DOHH2 (cell line): Measurements from ENCODE around the gene FHOD1.

ENCODE experiments used
- H3F3A ChIP-seq: fragments of 200-600 bp; sonication (generic), shearing (Covaris generic); 2 replicates; pipeline ENCODE4 v1.6.0; 2016; ENCODE audit warnings: antibody characterized with exemption, mild to moderate bottlenecking; ENCODE audit not compliant: control insufficient read depth, insufficient read depth
- H3K27ac ChIP-seq: fragments of 200-600 bp; sonication (generic); 2 replicates; pipeline ENCODE4 v1.5.1; 2014; ENCODE audit warnings: low read depth, mild to moderate bottlenecking, low read length, moderate library complexity
- H3K27me3 ChIP-seq: fragments of 200-600 bp; sonication (generic); 2 replicates; pipeline ENCODE4 v1.6.1; 2014; ENCODE audit warnings: mild to moderate bottlenecking, low read length, mixed read lengths; ENCODE audit not compliant: control insufficient read depth
- H3K36me3 ChIP-seq: fragments of 200-600 bp; sonication (generic); 2 replicates; pipeline ENCODE4 v1.6.1; 2014; ENCODE audit warnings: mild to moderate bottlenecking, low read length, moderate library complexity, mixed read lengths; ENCODE audit not compliant: control insufficient read depth
- H3K4me1 ChIP-seq: fragments of 200-600 bp; sonication (generic); 2 replicates; pipeline ENCODE4 v1.6.1; 2014; ENCODE audit warnings: mild to moderate bottlenecking, low read length, mixed read lengths; ENCODE audit not compliant: control insufficient read depth
- H3K4me2 ChIP-seq: fragments of 200-600 bp; sonication (generic); 2 replicates; pipeline ENCODE4 v1.6.0; 2014; ENCODE audit warnings: mild to moderate bottlenecking, low read length, moderate library complexity
- H3K4me3 ChIP-seq: fragments of 200-600 bp; sonication (generic); 2 replicates; pipeline ENCODE4 v1.5.1; 2014; ENCODE audit warnings: mild to moderate bottlenecking, low read length, mixed read lengths
- H3K79me2 ChIP-seq: fragments of 200-600 bp; sonication (generic); 2 replicates; pipeline ENCODE4 v1.6.1; 2014; ENCODE audit warnings: mild to moderate bottlenecking, low read length, mixed read lengths; ENCODE audit not compliant: control insufficient read depth
- H3K9me2 ChIP-seq: fragments of 200-600 bp; sonication (generic); replicated peaks from 2 replicates; pipeline ENCODE4 v1.6.1; 2014; ENCODE audit warnings: mild to moderate bottlenecking, low read length, mixed read lengths; ENCODE audit not compliant: control insufficient read depth
- H3K9me3 ChIP-seq: fragments of 200-600 bp; sonication (generic); 2 replicates; pipeline ENCODE4 v1.6.1; 2014; ENCODE audit warnings: antibody characterized with exemption, low read length, mixed read lengths; ENCODE audit not compliant: control insufficient read depth, insufficient read depth
- H4K20me1 ChIP-seq: fragments of 200-600 bp; sonication (generic); 2 replicates; pipeline ENCODE4 v1.6.0; 2014; ENCODE audit warnings: low read depth, mild to moderate bottlenecking, antibody characterized with exemption, low read length, moderate library complexity; ENCODE audit not compliant: control insufficient read depth, insufficient read depth
- EZH2phosphoT487 ChIP-seq: fragments of 200-600 bp; sonication (generic); IDR thresholded peaks from 2 replicates; pipeline ENCODE4 v1.6.1; 2017; ENCODE audit warnings: borderline replicate concordance, mild to moderate bottlenecking, antibody characterized with exemption, low read length, moderate library complexity, mixed read lengths
- TF ChIP-seq, protein P1 (sequence below): fragments of 200-600 bp; sonication (generic); IDR thresholded peaks from one replicate; pipeline ENCODE4 v1.5.1; 2014; ENCODE audit warnings: antibody characterized with exemption, mild to moderate bottlenecking, low read depth, low read length; ENCODE audit not compliant: poor library complexity, severe bottlenecking

FHOD1 gene

DNA sequence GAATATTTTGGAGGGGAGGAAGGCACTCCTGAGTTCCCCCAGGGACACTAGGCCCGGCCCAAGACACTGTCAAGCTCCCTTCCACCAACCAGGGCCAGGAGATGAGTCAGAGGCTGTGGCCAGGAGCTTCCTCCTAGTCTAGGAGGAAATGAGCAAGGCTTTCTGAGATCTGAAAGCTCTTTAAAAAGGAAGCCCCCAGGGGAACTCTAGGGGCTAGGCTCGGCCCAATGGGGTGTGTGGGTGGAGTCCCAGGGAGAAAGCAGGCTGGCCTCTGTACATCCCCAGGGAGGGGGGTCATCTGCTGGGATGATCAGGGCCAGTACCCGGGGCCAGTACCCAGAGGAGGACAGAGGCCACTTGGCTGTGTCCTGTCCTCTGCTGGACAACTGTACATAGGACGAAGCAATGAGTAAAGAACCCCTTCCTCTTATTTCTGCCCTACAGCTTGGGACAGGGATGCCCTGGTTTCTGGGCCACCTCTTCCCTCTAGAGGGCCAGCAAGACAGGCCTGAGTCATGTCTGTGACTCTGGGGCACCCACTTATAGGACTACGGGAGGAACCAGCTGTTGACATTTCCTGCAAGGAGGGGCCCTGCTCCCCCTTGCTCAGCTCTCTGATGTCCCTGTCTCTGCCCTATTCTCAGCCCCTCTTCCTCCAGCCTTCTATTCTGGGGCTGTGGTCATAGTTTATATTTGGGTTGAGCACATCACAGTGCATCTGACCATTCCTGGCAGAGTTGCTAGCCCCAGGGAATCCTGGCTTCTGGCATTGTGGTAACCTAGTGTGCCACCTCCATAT is 2.7 kb downstream of the FHOD1 start:
- TF ChIP-seq, protein P1, sequence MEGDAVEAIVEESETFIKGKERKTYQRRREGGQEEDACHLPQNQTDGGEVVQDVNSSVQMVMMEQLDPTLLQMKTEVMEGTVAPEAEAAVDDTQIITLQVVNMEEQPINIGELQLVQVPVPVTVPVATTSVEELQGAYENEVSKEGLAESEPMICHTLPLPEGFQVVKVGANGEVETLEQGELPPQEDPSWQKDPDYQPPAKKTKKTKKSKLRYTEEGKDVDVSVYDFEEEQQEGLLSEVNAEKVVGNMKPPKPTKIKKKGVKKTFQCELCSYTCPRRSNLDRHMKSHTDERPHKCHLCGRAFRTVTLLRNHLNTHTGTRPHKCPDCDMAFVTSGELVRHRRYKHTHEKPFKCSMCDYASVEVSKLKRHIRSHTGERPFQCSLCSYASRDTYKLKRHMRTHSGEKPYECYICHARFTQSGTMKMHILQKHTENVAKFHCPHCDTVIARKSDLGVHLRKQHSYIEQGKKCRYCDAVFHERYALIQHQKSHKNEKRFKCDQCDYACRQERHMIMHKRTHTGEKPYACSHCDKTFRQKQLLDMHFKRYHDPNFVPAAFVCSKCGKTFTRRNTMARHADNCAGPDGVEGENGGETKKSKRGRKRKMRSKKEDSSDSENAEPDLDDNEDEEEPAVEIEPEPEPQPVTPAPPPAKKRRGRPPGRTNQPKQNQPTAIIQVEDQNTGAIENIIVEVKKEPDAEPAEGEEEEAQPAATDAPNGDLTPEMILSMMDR, result no peak
- no peak for TF ChIP-seq EZH2phosphoT487
- H3F3A ChIP-seq, result peaks cover 7% of the 10 kb centered on the region
- H3K9me3 ChIP-seq, result no peaks in the 10 kb centered on the region
- H3K79me2 ChIP-seq, result peaks cover 8% of the 10 kb centered on the region
- peaks cover 3% of the 10 kb centered on the region; the same call in 1 of the 2 replicates for H4K20me1 ChIP-seq
- peak overlapping the region; percentile 80 for H3K4me2 ChIP-seq
- peak overlapping the region; percentile 55 for H3K27ac ChIP-seq
- peak overlapping the region; percentile 92 for H3K4me3 ChIP-seq
- no peaks in the 10 kb centered on the region for H3K9me2 ChIP-seq
- peaks cover 18% of the 10 kb centered on the region for H3K27me3 ChIP-seq
- H3K36me3 ChIP-seq, result no peaks in the 10 kb centered on the region
- peaks cover 49% of the 10 kb centered on the region for H3K4me1 ChIP-seq

DNA sequence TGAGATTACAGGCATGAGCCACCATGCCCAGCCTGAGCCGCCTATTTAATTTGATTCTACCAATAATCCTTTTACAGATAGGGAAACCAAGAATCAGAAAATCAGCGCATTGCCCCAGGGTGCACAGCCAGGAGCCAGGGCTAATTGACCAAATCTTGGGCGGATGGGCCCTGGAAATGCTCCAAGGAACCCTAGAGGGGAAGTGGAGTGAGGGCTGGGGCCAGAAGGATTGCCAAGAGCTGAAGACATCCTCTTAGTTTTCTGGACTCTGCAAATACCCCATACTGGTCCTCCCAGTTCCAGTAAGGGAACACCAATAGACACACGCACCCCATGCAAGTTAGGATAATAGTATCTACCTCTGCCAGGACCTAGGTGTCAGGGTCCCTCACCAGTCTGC is 3.8 kb downstream of the FHOD1 start:
- Histone ChIP-seq H3K36me3 (no peaks in the 10 kb centered on the region), H3K9me2 (no peaks in the 10 kb centered on the region), H3K27ac (no peak overlapping the region), H3K27me3 (peaks cover 8% of the 10 kb centered on the region), H3K4me3 (no peak overlapping the region), H3F3A (peaks cover 7% of the 10 kb centered on the region), H3K9me3 (no peaks in the 10 kb centered on the region), H3K79me2 (peaks cover 8% of the 10 kb centered on the region), H3K4me2 (peak overlapping the region; percentile 80), H4K20me1 (peaks cover 3% of the 10 kb centered on the region; the same call in 1 of the 2 replicates), H3K4me1 (peaks cover 39% of the 10 kb centered on the region)
- TF ChIP-seq EZH2phosphoT487, result no peak
- TF ChIP-seq, protein P1, result no peak

DNA sequence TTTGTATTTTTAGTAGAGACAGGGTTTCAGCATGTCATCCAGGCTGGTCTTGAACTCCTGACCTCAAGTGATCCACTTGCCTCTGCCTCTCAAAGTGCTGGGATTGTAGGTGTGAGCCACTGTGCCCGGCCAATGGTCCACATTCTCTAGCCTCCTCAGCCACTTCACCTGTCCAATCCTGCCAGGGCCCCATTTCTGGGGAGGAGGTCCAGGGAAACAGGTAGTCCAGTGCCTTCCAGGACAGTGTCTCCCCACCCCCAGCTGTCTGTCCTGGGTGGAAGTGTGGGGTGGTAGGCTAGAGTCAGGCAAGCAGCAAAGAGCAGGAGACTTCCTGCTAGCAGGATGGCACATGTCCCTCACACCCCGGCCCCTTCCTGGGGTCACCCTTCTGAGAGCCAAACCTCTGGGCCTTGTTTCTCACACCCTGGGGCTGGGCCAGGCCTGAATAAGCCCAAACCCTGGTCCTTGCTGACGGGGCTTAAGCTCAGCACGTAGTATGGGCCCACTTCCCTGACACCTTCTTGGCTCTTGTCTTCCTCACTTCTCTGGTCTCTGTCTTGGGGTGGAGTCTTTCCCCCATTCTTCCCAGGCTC is 5.0 kb downstream of the FHOD1 start:
- peaks cover 3% of the 10 kb centered on the region; the same call in 1 of the 2 replicates for H4K20me1 ChIP-seq
- peaks cover 8% of the 10 kb centered on the region for H3K79me2 ChIP-seq
- peaks cover 7% of the 10 kb centered on the region for H3F3A ChIP-seq
- peaks cover 29% of the 10 kb centered on the region for H3K4me1 ChIP-seq
- H3K9me2 ChIP-seq, result no peaks in the 10 kb centered on the region
- no peaks in the 10 kb centered on the region for H3K9me3 ChIP-seq
- TF ChIP-seq, protein P1, result no peak
- no peak for TF ChIP-seq EZH2phosphoT487
- H3K4me3 ChIP-seq, result no peak overlapping the region
- H3K36me3 ChIP-seq, result peaks cover under 1% of the 10 kb centered on the region; the same call in 1 of the 2 replicates
- H3K4me2 ChIP-seq, result no peak overlapping the region
- H3K27me3 ChIP-seq, result no peaks in the 10 kb centered on the region
- H3K27ac ChIP-seq, result no peak overlapping the region
